ENCODE data around the gene VSIG10L2.

The VSIG10L2 gene

DNA sequence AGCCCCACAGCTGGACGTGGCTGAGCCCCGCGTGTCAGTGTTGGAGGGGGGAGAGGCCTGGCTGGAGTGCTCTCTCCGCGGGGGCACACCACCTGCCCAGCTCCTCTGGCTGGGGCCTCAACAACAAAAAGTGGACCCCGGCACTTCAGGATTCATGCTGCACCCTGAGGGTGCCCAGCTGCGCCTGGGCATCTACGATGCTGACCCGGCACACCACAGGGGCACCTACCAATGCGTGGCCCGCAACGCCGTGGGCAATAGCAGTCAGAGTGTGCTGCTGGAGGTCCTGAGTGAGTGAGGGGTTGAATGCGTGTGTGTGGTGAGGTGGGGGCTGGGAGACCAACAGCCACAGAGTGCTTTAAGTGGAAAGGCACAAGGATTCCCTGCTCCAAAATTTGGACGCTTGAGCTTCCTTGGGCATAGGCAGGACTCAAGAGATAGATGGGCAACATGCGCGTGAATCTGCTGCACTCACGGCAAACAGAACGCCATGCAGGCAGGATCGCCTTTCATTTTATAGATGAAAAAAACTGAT lies 7.6 kb downstream of the VSIG10L2 start:
- TF ChIP-seq, protein P1, sequence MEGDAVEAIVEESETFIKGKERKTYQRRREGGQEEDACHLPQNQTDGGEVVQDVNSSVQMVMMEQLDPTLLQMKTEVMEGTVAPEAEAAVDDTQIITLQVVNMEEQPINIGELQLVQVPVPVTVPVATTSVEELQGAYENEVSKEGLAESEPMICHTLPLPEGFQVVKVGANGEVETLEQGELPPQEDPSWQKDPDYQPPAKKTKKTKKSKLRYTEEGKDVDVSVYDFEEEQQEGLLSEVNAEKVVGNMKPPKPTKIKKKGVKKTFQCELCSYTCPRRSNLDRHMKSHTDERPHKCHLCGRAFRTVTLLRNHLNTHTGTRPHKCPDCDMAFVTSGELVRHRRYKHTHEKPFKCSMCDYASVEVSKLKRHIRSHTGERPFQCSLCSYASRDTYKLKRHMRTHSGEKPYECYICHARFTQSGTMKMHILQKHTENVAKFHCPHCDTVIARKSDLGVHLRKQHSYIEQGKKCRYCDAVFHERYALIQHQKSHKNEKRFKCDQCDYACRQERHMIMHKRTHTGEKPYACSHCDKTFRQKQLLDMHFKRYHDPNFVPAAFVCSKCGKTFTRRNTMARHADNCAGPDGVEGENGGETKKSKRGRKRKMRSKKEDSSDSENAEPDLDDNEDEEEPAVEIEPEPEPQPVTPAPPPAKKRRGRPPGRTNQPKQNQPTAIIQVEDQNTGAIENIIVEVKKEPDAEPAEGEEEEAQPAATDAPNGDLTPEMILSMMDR (IDR thresholded peaks at IDR 0.05; ENCODE audit: low read depth, low read length) = no peak
- DNase-seq (ENCODE audit: extremely low read depth, low read depth) = no peak

- TF ChIP-seq, protein P1 (IDR thresholded peaks at IDR 0.05; ENCODE audit: low read depth, low read length) = no peak
- DNase-seq (ENCODE audit: extremely low read depth, low read depth) = no peak
These were observed 8.5 kb downstream of the VSIG10L2 start for GRCh38 chr11:125954123-125954944.

DNA sequence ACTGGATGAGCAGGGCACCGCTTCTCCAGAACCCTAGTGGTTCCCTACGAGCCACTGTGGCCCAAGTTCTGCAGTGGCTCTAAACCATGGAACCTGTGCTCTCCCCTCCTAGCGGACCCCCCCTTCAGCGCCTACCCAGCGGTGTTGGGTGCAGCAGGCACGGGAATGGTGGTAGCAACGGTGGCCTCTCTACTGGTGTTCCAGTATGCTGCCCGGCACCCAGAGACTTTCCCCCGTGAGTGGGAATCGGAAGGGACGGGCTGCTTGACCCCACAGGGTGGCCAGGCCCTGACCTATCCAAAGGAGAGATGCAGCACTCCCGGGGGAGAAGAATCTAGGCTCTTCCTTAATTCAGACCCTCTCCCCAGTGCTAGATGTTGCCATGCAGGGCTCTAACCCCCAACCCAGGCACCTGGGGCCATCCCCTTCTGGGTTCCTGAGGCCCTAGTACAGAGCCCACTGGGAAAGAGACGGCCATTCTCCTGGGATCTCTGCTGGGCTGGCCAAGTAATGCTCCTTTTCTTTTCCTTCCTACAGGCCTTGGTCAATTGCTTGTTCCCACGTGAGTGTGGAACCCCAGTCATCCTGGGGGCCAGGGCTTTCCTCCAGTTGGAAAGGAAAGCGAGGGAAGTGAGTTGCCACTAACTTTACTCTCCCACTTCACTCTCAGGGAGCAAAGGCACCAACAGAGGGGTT lies 9.2 kb downstream of the VSIG10L2 start:
- TF ChIP-seq, protein P1 (IDR thresholded peaks at IDR 0.05; ENCODE audit: low read depth, low read length) = no peak
- DNase-seq (ENCODE audit: extremely low read depth, low read depth) = no peak

DNA sequence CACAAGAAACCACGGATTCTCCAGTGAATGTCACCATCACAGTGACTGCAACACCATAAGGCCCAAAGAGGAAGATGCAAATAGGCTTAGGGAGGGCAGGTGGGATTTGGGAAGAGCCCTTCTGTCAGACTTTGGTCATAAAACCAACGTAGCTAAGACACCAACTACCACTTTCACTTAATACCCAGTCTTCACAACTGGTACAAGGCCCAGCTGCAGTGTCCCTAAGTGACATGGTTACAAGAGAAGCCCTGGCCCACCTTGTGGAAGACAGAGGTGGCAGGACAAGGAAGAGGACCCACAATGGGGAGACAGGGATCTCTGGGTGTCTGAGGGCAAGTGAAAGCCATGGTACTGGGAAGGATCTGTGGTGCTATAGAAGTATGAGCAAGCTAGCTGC lies 10.0 kb downstream of the VSIG10L2 start:
- TF ChIP-seq, protein P1 (IDR thresholded peaks at IDR 0.05; ENCODE audit: low read depth, low read length) = no peak
- DNase-seq (ENCODE audit: extremely low read depth, low read depth) = no peak

GRCh38 chr11:125956391-125957134 lies 10.7 kb downstream of the VSIG10L2 start:
- TF ChIP-seq, protein P1 (IDR thresholded peaks at IDR 0.05; ENCODE audit: low read depth, low read length) = no peak
- DNase-seq (ENCODE audit: extremely low read depth, low read depth) = no peak

DNA sequence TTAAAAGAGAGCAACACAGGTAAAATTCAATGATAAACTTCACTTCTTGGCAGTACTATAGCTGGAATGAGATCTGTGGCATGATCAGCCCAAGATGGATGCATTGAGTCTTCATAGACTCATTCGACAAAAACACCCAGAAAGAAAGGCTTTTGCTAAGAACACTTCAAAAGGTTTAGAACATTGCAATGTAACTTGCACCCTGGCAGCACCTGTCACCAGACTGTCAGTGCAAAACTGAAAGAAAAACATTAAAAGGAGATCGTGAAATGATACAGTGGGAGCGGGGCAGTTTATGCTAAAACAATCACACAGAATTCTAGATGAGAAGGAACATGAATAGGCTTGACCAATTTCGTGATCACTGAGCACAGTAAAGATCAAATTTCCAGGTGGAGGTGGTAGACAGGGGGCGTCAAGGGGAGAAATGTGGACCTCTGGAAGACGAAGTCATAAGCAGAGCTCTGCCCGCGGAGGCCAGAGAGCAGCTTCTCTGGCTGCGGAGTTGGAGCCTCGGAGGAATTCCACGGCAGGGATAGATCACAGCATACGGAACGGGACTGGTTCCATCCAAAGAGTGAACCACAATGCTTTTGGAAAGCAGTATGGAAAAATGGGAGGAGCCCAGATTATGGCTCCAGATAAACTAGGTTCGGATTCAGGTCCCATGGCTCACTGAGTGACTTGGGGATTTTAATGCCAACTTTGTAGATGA lies 11.9 kb downstream of the VSIG10L2 start:
- TF ChIP-seq, protein P1 (IDR thresholded peaks at IDR 0.05; ENCODE audit: low read depth, low read length) = no peak
- DNase-seq (ENCODE audit: extremely low read depth, low read depth) = no peak

Data from AG09319 (cell line).